ENCODE measurements around the gene GABRG3.

- TF ChIP-seq CTCF (IDR thresholded peaks at IDR 0.05): no peak
- TF ChIP-seq POLR2AphosphoS5 (IDR thresholded peaks at IDR 0.05): no peak
- no peak for TF ChIP-seq POLR2A (IDR thresholded peaks at IDR 0.05)
Measured at GRCh38 chr15:27454281-27455075, 483.5 kb downstream of the GABRG3 start.

Data from breast epithelium (tissue), 3 donors.